K562 (cell line): Measurements from ENCODE around the gene APOL2. TPM values are rescaled to one million over a fixed set of nuclear protein-coding genes. Genes with fewer than 3 reads are reported as not detected.
A peak's percentile ranks its signal among the peaks of the same experiment; 100 is the strongest.

Experiments used
- ARID4B ChIP-seq: sonication (generic); formaldehyde crosslinking; IDR thresholded peaks from 2 replicates; pipeline ENCODE4 v1.8.0; 2022; ENCODE audit warnings: mild to moderate bottlenecking, missing genetic modification reagents
- CHAMP1 ChIP-seq: fragments of 450-650 bp; IDR thresholded peaks from 2 replicates; pipeline ENCODE4 v1.6.1; 2016; ENCODE audit warnings: mild to moderate bottlenecking
- HCFC1 ChIP-seq: IDR thresholded peaks from 2 replicates; pipeline ENCODE4 v1.6.1; 2012; ENCODE audit warnings: low read depth, low read length, improper control_type of control experiment
- MAFF ChIP-seq: IDR thresholded peaks from 2 replicates; pipeline ENCODE4 v1.6.1; 2012; ENCODE audit warnings: low read length, improper control_type of control experiment
- NCOA1 ChIP-seq: fragments of 450-650 bp; IDR thresholded peaks from 2 replicates; pipeline ENCODE4 v1.6.1; 2016; ENCODE audit warnings: low read depth
- NRF1 ChIP-seq, 2 experiments: fragments of 450-650 bp; IDR thresholded peaks in 1 of 2; conservative IDR thresholded peaks in 1 of 2; 2 replicates each; pipeline ENCODE4 v1.6.1; 2014; ENCODE audit warnings: mild to moderate bottlenecking in 2 of 2
- SIN3A ChIP-seq, 2 experiments: fragments of 150-350 bp in 1 of 2; IDR thresholded peaks; 2 replicates each; pipeline ENCODE4 v1.6.1; 2011 to 2016; ENCODE audit warnings: borderline replicate concordance in 2 of 2, low read depth in 2 of 2, low read length in 2 of 2, mild to moderate bottlenecking in 2 of 2, moderate library complexity in 2 of 2; ENCODE audit not compliant: control insufficient read depth in 1 of 2
- TEAD4 ChIP-seq, 2 experiments: sonication (generic) in 1 of 2; formaldehyde crosslinking in 1 of 2; IDR thresholded peaks; 2 replicates each; pipeline versions ENCODE4 v1.6.1 to v1.8.0; 2012 to 2022; ENCODE audit warnings: borderline replicate concordance in 1 of 2, inconsistent platforms in 1 of 2, low read length in 1 of 2, mild to moderate bottlenecking in 1 of 2, missing genetic modification reagents in 1 of 2
- ZNF316 ChIP-seq: fragments of 450-650 bp; IDR thresholded peaks from 2 replicates; pipeline ENCODE4 v1.6.1; 2016
- polyA plus RNA-seq, 8 experiments: library from polyadenylated mRNA; depleted of rRNA in 4 of 8; stranded (reverse) in 5 of 8; unstranded in 3 of 8; fragments of >200 nt; fragmentation: Nextera tagmentation in 2 of 8; fragmentation: Illumina TruSeq in 1 of 8; extraction: Ambion mirVana in 2 of 8; extraction: Trizol in 1 of 8; gene quantifications; 2 replicates each; pipeline versions ENCODE4 v1.2.1 to v1.2.3, GENCODE V29; 2011 to 2014; ENCODE audit warnings: inconsistent platforms in 1 of 8, missing spikeins in 1 of 8
- total RNA-seq, 7 experiments: library from RNA; depleted of rRNA in 6 of 7; stranded (reverse); fragments of >200 nt in 6 of 7; fragmentation: Illumina TruSeq in 2 of 7; extraction: Trizol in 2 of 7; gene quantifications; 2 replicates each; pipeline versions ENCODE4 v1.2.1 to v1.2.3, GENCODE V29; 2011 to 2021; ENCODE audit warnings: low replicate concordance in 1 of 7
- TF ChIP-seq, protein P1 (sequence below), 2 experiments: fragments of 450-650 bp; IDR thresholded peaks; 2 replicates each; pipeline ENCODE4 v1.6.1; 2016; ENCODE audit warnings: mild to moderate bottlenecking in 2 of 2, borderline replicate concordance in 1 of 2, low read depth in 1 of 2, moderate library complexity in 1 of 2

The APOL2 gene
- total and polyA plus RNA-seq, 9 of the 15 experiments (the other 6 are each of a cell fraction or from before 2014, with no cell fraction given), result 2.7 to 10.6 (median 8.9) TPM

GRCh38 chr22:36239401-36240171 lies at the start of gene APOL2 (continued):
- TF ChIP-seq NCOA1 (peak; percentile 63), ZNF316 (peak; percentile 77), HCFC1 (peak; percentile 65), NRF1 (conservative IDR thresholded peaks at IDR 0.05 in 1 of 2, IDR thresholded peaks at IDR 0.05 in 1 of 2) (peak; percentile 73 to 76), MAFF (peak; percentile 17; the same call in 1 of the 2 replicates), CHAMP1 (no peak), SIN3A (IDR thresholded peaks at IDR 0.05; ENCODE audit: borderline replicate concordance in 2 of 2, control insufficient read depth in 1 of 2, low read depth in 2 of 2, low read length in 2 of 2) (peak; percentile 57 to 93; a peak in 3 of 4 replicates), TEAD4 (IDR thresholded peaks at IDR 0.05; ENCODE audit: low read length) (peak; percentile 50; the same call in 1 of the 2 replicates), TEAD4 (CRISPR knock-in tag; IDR thresholded peaks at IDR 0.05; ENCODE audit: borderline replicate concordance) (no peak), ARID4B (peak; percentile 88)
- TF ChIP-seq, protein P1, sequence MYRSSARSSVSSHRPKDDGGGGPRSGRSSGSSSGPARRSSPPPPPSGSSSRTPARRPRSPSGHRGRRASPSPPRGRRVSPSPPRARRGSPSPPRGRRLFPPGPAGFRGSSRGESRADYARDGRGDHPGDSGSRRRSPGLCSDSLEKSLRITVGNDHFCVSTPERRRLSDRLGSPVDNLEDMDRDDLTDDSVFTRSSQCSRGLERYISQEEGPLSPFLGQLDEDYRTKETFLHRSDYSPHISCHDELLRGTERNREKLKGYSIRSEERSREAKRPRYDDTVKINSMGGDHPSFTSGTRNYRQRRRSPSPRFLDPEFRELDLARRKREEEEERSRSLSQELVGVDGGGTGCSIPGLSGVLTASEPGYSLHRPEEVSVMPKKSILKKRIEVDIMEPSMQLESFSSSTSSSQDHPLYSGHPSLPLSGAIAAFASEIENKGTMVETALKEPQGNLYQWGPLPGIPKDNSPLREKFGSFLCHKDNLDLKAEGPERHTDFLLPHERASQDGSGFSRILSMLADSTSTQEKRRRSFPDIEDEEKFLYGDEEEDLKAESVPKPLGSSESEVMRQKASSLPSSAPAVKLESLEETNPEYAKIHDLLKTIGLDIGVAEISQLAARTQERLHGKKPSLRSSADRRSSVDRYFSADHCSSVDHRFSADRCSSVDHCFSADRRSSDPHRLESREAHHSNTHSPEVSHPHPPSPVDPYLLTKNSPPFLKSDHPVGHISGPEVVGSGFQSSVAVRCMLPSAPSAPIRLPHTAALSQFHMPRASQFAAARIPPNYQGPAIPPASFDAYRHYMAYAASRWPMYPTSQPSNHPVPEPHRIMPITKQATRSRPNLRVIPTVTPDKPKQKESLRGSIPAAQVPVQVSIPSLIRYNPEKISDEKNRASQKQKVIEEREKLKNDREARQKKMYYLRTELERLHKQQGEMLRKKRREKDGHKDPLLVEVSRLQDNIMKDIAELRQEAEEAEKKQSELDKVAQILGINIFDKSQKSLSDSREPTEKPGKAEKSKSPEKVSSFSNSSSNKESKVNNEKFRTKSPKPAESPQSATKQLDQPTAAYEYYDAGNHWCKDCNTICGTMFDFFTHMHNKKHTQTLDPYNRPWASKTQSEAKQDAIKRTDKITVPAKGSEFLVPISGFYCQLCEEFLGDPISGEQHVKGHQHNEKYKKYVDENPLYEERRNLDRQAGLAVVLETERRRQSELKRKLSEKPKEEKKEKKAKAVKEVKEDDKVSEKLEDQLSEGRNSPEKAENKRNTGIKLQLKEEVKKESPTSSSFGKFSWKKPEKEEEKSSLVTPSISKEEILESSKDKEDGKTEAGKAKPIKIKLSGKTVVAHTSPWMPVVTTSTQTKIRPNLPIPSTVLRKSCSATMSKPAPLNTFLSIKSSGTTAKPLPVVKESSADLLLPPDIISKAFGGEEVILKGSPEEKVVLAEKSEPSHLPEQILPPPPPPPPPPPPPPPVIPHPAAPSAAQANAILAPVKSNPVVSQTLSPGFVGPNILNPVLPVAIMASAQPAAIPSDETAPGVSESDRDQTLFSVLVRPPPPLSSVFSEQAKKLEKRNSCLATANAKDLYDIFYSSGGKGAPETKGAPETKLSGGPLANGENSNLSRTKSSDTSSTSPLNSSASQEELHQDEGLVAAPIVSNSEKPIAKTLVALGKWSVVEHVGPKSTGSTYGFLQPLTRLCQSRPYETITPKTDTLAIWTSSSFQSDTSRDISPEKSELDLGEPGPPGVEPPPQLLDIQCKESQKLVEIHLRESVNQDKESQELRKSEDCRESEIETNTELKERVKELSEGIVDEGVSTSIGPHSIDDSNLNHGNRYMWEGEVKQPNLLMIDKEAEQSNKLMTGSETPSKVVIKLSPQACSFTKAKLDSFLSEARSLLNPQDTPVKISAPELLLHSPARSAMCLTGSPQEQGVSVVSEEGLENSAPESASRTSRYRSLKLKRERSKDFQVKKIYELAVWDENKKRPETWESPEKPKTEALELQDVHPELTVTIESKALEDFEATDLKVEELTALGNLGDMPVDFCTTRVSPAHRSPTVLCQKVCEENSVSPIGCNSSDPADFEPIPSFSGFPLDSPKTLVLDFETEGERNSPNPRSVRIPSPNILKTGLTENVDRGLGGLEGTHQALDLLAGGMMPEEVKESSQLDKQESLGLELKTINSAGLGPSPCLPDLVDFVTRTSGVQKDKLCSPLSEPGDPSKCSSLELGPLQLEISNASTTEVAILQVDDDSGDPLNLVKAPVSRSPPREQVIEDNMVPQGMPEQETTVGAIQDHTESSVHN (IDR thresholded peaks at IDR 0.05; ENCODE audit: borderline replicate concordance in 1 of 2, low read depth in 1 of 2), result peak in 1 of 2 experiments; percentile 94; a peak in 2 of 4 replicates
